Naive thymus-derived CD8-positive, alpha-beta T cell (primary cell): Measurements from ENCODE around the gene ITSN1. TPM values are rescaled to one million over a fixed set of nuclear protein-coding genes. Genes with fewer than 3 reads are reported as not detected.

Experiments used
- ATAC-seq, 2 donors: fragments of 150-1000 bp; cut with Tn5 transposase in 1 of 2; sonication (Bioruptor Pico), chemical (Tn5 transposase) in 1 of 2; 1 replicate in 1 of 2; 2 replicates in 1 of 2; pipeline ENCODE4 v1.10.0; 2021; ENCODE audit warnings: mild to moderate bottlenecking in 2 of 2, moderate library complexity in 2 of 2
- POLR2A ChIA-PET: fragments of 350-600 bp; sonication (Branson Sonifier 250); formaldehyde crosslinking; loops from one replicate; lab custom pipeline; 2021; ENCODE audit warnings: antibody characterized with exemption; lab: Charles Lee
- DNase-seq, 10 donors: peaks; one replicate each; pipeline versions ENCODE4 v3.0.0 to v3.0.0-alpha.2; 2020 to 2022
- H3K27ac Mint-ChIP-seq, 10 donors: one replicate each; pipeline ENCODE4 v1.8.0; 2020 to 2022; ENCODE audit warnings: mild to moderate bottlenecking in 10 of 10, mixed read lengths in 10 of 10, moderate library complexity in 4 of 10, inconsistent platforms in 1 of 10
- H3K27me3 Mint-ChIP-seq, 5 donors: one replicate each; pipeline ENCODE4 v1.8.0; 2021 to 2022; ENCODE audit warnings: mixed read lengths in 5 of 5
- H3K36me3 Mint-ChIP-seq, 3 donors: one replicate each; pipeline ENCODE4 v1.8.0; 2020 to 2022; ENCODE audit warnings: mixed read lengths in 3 of 3, mild to moderate bottlenecking in 2 of 3, inconsistent platforms in 1 of 3
- H3K4me1 Mint-ChIP-seq, 4 donors: one replicate each; pipeline ENCODE4 v1.8.0; 2021 to 2022; ENCODE audit warnings: mixed read lengths in 4 of 4
- H3K4me3 Mint-ChIP-seq, 10 donors: one replicate each; pipeline ENCODE4 v1.8.0; 2020 to 2022; ENCODE audit warnings: mild to moderate bottlenecking in 10 of 10, mixed read lengths in 10 of 10, moderate library complexity in 6 of 10, inconsistent platforms in 1 of 10
- H3K9me3 Mint-ChIP-seq, 9 donors: one replicate each; pipeline ENCODE4 v1.8.0; 2020 to 2022; ENCODE audit warnings: mixed read lengths in 9 of 9, mild to moderate bottlenecking in 3 of 9, inconsistent platforms in 1 of 9, moderate library complexity in 1 of 9
- polyA plus RNA-seq, 3 donors: library from polyadenylated mRNA; unstranded; fragments of 300-500 nt; fragmentation: Illumina TruSeq; gene quantifications; one replicate each; pipeline ENCODE4 v1.2.3, GENCODE V29; 2021
- total RNA-seq, 8 experiments: library from RNA in 2 of 8; stranded (reverse) in 2 of 8; gene quantifications; one replicate each; pipeline ENCODE4 v1.2.3 and lab custom pipeline; 2021 to 2026

Gene ITSN1
- total and polyA plus RNA-seq, 5 experiments from 2014 or later = 0.15 to 4.3 (median 0.88) TPM

GRCh38 chr21:33641352-33642026, 812 bp upstream of the ITSN1 start, which contains the start of gene CRYZL1:
CRYZL1 (minus strand) TSS chr21:33641741; CDS start chr21:33631551, 10,190 bp downstream.
- H3K9me3 Mint-ChIP-seq = no peaks in the 10 kb centered on the region
- peak within 1 kb of the TSS; percentile 79 to 100 (median 98) for H3K4me3 Mint-ChIP-seq
- peaks cover 5 to 11% (median 8%) of the 10 kb centered on the region in 5 donors for H3K27me3 Mint-ChIP-seq
- peak within 1 kb of the TSS; percentile 89 to 98 (median 96) for H3K27ac Mint-ChIP-seq
- POLR2A ChIA-PET = interaction anchor here (1.0 to 1.4 kb wide), 3 partner anchors 53 to 162 kb away, joined by 3 to 4 read pairs (median 3); partner anchors contain the start of genes DONSON and TMEM50B
- ATAC-seq (peak; percentile 74 to 81), DNase-seq (peak in 9 of 10 donors; percentile 98 to 100 (median 100))
- peaks cover 17 to 39% (median 34%) of the 10 kb centered on the region in 4 donors for H3K4me1 Mint-ChIP-seq
- peaks cover 0 to 9% (median 2%) of the 10 kb centered on the region in 3 donors for H3K36me3 Mint-ChIP-seq

- H3K9me3 Mint-ChIP-seq = no peaks in the 10 kb centered on the region
- peaks cover 13 to 29% (median 21%) of the 10 kb centered on the region in 4 donors for H3K4me1 Mint-ChIP-seq
- H3K36me3 Mint-ChIP-seq = no peaks in the 10 kb centered on the region
- ATAC-seq (no peak), DNase-seq (peak in 6 of 10 donors; percentile 4 to 24 (median 15))
- peak overlapping the region; percentile 79 to 96 (median 90) for H3K4me3 Mint-ChIP-seq
- peaks cover 5 to 11% (median 8%) of the 10 kb centered on the region in 5 donors for H3K27me3 Mint-ChIP-seq
- POLR2A ChIA-PET = interaction anchor here (1.4 kb wide), 1 partner anchor 55 kb away, joined by 4 read pairs; the partner anchor contains the start of gene DONSON
- H3K27ac Mint-ChIP-seq = peak overlapping the region in 4 of 10 donors; percentile 19 to 56 (median 34)
These were observed 776 bp downstream of the ITSN1 start for GRCh38 chr21:33642896-33643657.

GRCh38 chr21:33643658-33644311, 1.5 kb downstream of the ITSN1 start:
- DNase-seq (peak in 1 of 10 donors; percentile 5), ATAC-seq (no peak)
- peaks cover 5 to 13% (median 8%) of the 10 kb centered on the region in 5 donors for H3K27me3 Mint-ChIP-seq
- peaks cover 13 to 27% (median 19%) of the 10 kb centered on the region in 4 donors for H3K4me1 Mint-ChIP-seq
- no peaks in the 10 kb centered on the region for H3K36me3 Mint-ChIP-seq
- POLR2A ChIA-PET = no interaction called here
- no peaks in the 10 kb centered on the region for H3K9me3 Mint-ChIP-seq
- peak overlapping the region in 3 of 10 donors; percentile 19 to 44 (median 25) for H3K27ac Mint-ChIP-seq
- H3K4me3 Mint-ChIP-seq = peak overlapping the region; percentile 79 to 96 (median 90)

GRCh38 chr21:33644383-33645074, 2.2 kb downstream of the ITSN1 start:
- peaks cover 5 to 13% (median 8%) of the 10 kb centered on the region in 5 donors for H3K27me3 Mint-ChIP-seq
- ATAC-seq = no peak
- no peak overlapping the region for H3K27ac Mint-ChIP-seq
- H3K4me3 Mint-ChIP-seq = peak overlapping the region in 3 of 10 donors; percentile 43 to 91 (median 44)
- no peaks in the 10 kb centered on the region for H3K9me3 Mint-ChIP-seq
- no peaks in the 10 kb centered on the region for H3K36me3 Mint-ChIP-seq
- POLR2A ChIA-PET = no interaction called here
- no peak for DNase-seq
- H3K4me1 Mint-ChIP-seq = peaks cover 13 to 21% (median 18%) of the 10 kb centered on the region in 4 donors

- ATAC-seq (no peak), DNase-seq (no peak)
- H3K36me3 Mint-ChIP-seq = no peaks in the 10 kb centered on the region
- POLR2A ChIA-PET = no interaction called here
- H3K27me3 Mint-ChIP-seq = peaks cover 5 to 13% (median 8%) of the 10 kb centered on the region in 5 donors
- no peaks in the 10 kb centered on the region for H3K9me3 Mint-ChIP-seq
- H3K27ac Mint-ChIP-seq = no peak overlapping the region
- H3K4me3 Mint-ChIP-seq = no peak overlapping the region
- peaks cover 12 to 16% (median 14%) of the 10 kb centered on the region in 4 donors for H3K4me1 Mint-ChIP-seq
These were observed 3.4 kb downstream of the ITSN1 start for GRCh38 chr21:33645730-33646129.

- H3K27me3 Mint-ChIP-seq = peaks cover 5 to 13% (median 8%) of the 10 kb centered on the region in 5 donors
- POLR2A ChIA-PET = no interaction called here
- H3K36me3 Mint-ChIP-seq = no peaks in the 10 kb centered on the region
- DNase-seq (no peak), ATAC-seq (no peak)
- no peak overlapping the region for H3K4me3 Mint-ChIP-seq
- no peaks in the 10 kb centered on the region for H3K9me3 Mint-ChIP-seq
- H3K27ac Mint-ChIP-seq = no peak overlapping the region
- peaks cover 5 to 8% (median 8%) of the 10 kb centered on the region in 4 donors for H3K4me1 Mint-ChIP-seq
These were observed 5.3 kb downstream of the ITSN1 start for GRCh38 chr21:33647587-33647986.

GRCh38 chr21:33648555-33648954, 6.3 kb downstream of the ITSN1 start:
- ATAC-seq (no peak), DNase-seq (no peak)
- Mint-ChIP-seq H3K4me1 (peaks cover 3 to 4% (median 3%) of the 10 kb centered on the region in 4 donors), H3K9me3 (no peaks in the 10 kb centered on the region), H3K4me3 (no peak overlapping the region), H3K27ac (no peak overlapping the region), H3K27me3 (peaks cover 3 to 11% (median 5%) of the 10 kb centered on the region in 5 donors), H3K36me3 (no peaks in the 10 kb centered on the region)
- POLR2A ChIA-PET = no interaction called here

GRCh38 chr21:33650230-33650629, 7.9 kb downstream of the ITSN1 start:
- POLR2A ChIA-PET = no interaction called here
- Mint-ChIP-seq H3K9me3 (no peaks in the 10 kb centered on the region), H3K36me3 (no peaks in the 10 kb centered on the region), H3K27me3 (peaks cover 0 to 2% (median 0%) of the 10 kb centered on the region in 5 donors), H3K4me3 (no peak overlapping the region), H3K4me1 (no peaks in the 10 kb centered on the region), H3K27ac (no peak overlapping the region)
- DNase-seq (no peak), ATAC-seq (no peak)

- Mint-ChIP-seq H3K36me3 (no peaks in the 10 kb centered on the region), H3K9me3 (no peaks in the 10 kb centered on the region), H3K4me1 (no peaks in the 10 kb centered on the region), H3K27ac (peak overlapping the region in 1 of 10 donors; percentile 24), H3K27me3 (peaks cover 0 to 3% (median 2%) of the 10 kb centered on the region in 5 donors), H3K4me3 (no peak overlapping the region)
- no peak for DNase-seq
- POLR2A ChIA-PET = no interaction called here
- ATAC-seq = no peak
These were observed 8.7 kb downstream of the ITSN1 start for GRCh38 chr21:33650929-33651509.

- Mint-ChIP-seq H3K27ac (no peak overlapping the region), H3K9me3 (no peaks in the 10 kb centered on the region), H3K4me3 (no peak overlapping the region), H3K36me3 (no peaks in the 10 kb centered on the region), H3K27me3 (peaks cover 0 to 4% (median 2%) of the 10 kb centered on the region in 5 donors), H3K4me1 (peaks cover 0 to 1% (median 0%) of the 10 kb centered on the region in 4 donors)
- POLR2A ChIA-PET = no interaction called here
- ATAC-seq (no peak), DNase-seq (no peak)
These were observed 9.8 kb downstream of the ITSN1 start for GRCh38 chr21:33651965-33652680.

- H3K4me1 Mint-ChIP-seq = peaks cover 0 to 2% (median 0%) of the 10 kb centered on the region in 4 donors
- no peak for DNase-seq
- ATAC-seq = no peak
- peaks cover 0 to 9% (median 4%) of the 10 kb centered on the region in 5 donors for H3K27me3 Mint-ChIP-seq
- H3K4me3 Mint-ChIP-seq = no peak overlapping the region
- POLR2A ChIA-PET = no interaction called here
- no peaks in the 10 kb centered on the region for H3K9me3 Mint-ChIP-seq
- no peak overlapping the region for H3K27ac Mint-ChIP-seq
- H3K36me3 Mint-ChIP-seq = no peaks in the 10 kb centered on the region
These were observed 12.1 kb downstream of the ITSN1 start for GRCh38 chr21:33654412-33654811.
